Measurements from ENCODE around the gene C1D. TPM values are rescaled to one million over a fixed set of nuclear protein-coding genes. Genes with fewer than 3 reads are reported as not detected.

Gene C1D
- total RNA-seq, 2 experiments from 2014 or later: 16.2 to 16.4 TPM

DNA sequence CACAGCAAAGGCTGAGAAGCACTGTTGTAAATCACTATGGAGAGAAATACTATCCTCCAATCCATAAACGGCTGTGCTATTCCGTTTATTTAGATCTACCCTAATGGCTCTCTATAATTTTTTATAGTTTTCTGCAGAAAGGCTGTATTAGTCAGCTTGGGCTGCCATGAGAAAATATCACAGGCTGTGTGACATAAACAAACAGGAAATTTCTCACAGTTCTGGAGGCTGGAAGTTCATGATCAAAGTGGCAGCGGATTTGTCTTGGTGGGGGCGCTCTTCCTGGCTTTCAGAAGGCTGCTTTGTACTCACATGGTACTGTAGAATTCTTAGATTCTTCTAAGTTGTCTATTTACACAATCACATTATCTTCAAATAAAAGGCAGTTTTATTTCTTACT is 44.1 kb downstream of the C1D start:
- DNase-seq (no peak), ATAC-seq (ENCODE audit: poor library complexity) (no peak)
- POLR2A ChIA-PET: no interaction called here
- no peak overlapping the region for H3K27ac Mint-ChIP-seq
- peaks cover 14% of the 10 kb centered on the region for H3K27me3 Mint-ChIP-seq
- intact Hi-C loops (cut with DNase I, micrococcal nuclease): no loop called here
- no peaks in the 10 kb centered on the region for H3K36me3 Mint-ChIP-seq (ENCODE audit: low read depth)
- no peak overlapping the region for H3K4me3 ChIP-seq (ENCODE audit: low read length)
- no peaks in the 10 kb centered on the region for H3K4me1 Mint-ChIP-seq (ENCODE audit: low read depth)
- CTCF ChIA-PET: interaction anchor here (1.1 kb wide), 1 partner anchor 9 kb away, joined by 3 read pairs; no protein-coding TSS in a partner anchor
- no peaks in the 10 kb centered on the region for H3K9me3 Mint-ChIP-seq
- no peak overlapping the region for H3K4me3 Mint-ChIP-seq
- H3K4me1 ChIP-seq (ENCODE audit: insufficient read depth, low read length): no peaks in the 10 kb centered on the region
- no peaks in the 10 kb centered on the region for H3K36me3 ChIP-seq (ENCODE audit: insufficient read depth, low read length)
- peaks cover 0 to under 1% of the 10 kb centered on the region in 2 experiments for H3K9me3 ChIP-seq (ENCODE audit: control insufficient read depth in 1 of 2, insufficient read depth in 1 of 2, low read length in 2 of 2)
- no peak for TF ChIP-seq CTCF (IDR thresholded peaks at IDR 0.05)
- no peak overlapping the region for H3K27ac ChIP-seq (ENCODE audit: low read depth in 1 of 2, low read length in 2 of 2)
- peaks cover 0 to 8% of the 10 kb centered on the region in 2 experiments for H3K27me3 ChIP-seq (ENCODE audit: control insufficient read depth in 1 of 2, insufficient read depth in 2 of 2, low read length in 2 of 2)

- H3K27me3 ChIP-seq (ENCODE audit: control insufficient read depth in 1 of 2, insufficient read depth in 2 of 2, low read length in 2 of 2): no peaks in the 10 kb centered on the region
- no peak overlapping the region for H3K27ac ChIP-seq (ENCODE audit: low read depth in 1 of 2, low read length in 2 of 2)
- H3K9me3 ChIP-seq (ENCODE audit: control insufficient read depth in 1 of 2, insufficient read depth in 1 of 2, low read length in 2 of 2): no peaks in the 10 kb centered on the region
- no peaks in the 10 kb centered on the region for H3K36me3 ChIP-seq (ENCODE audit: insufficient read depth, low read length)
- H3K36me3 Mint-ChIP-seq (ENCODE audit: low read depth): no peaks in the 10 kb centered on the region
- DNase-seq (no peak), ATAC-seq (ENCODE audit: poor library complexity) (no peak)
- H3K27ac Mint-ChIP-seq: no peak overlapping the region
- POLR2A ChIA-PET: no interaction called here
- H3K27me3 Mint-ChIP-seq: peaks cover 16% of the 10 kb centered on the region
- no peaks in the 10 kb centered on the region for H3K4me1 Mint-ChIP-seq (ENCODE audit: low read depth)
- H3K9me3 Mint-ChIP-seq: no peaks in the 10 kb centered on the region
- H3K4me1 ChIP-seq (ENCODE audit: insufficient read depth, low read length): no peaks in the 10 kb centered on the region
- CTCF ChIA-PET: interaction anchor here (0.6 kb wide), 1 partner anchor 244 kb away, joined by 5 read pairs; no protein-coding TSS in a partner anchor
- H3K4me3 Mint-ChIP-seq: no peak overlapping the region
- H3K4me3 ChIP-seq (ENCODE audit: low read length): no peak overlapping the region
- no peak for TF ChIP-seq CTCF (IDR thresholded peaks at IDR 0.05)
- intact Hi-C loops (cut with DNase I, micrococcal nuclease): no loop called here
These were observed 53.3 kb downstream of the C1D start for GRCh38 chr2:68009526-68009925.

GRCh38 chr2:68000170-68000825 is 62.5 kb downstream of the C1D start:
- POLR2A ChIA-PET: no interaction called here

More at GRCh38 chr2:68000170-68000825, 62.5 kb downstream of the C1D start:
- Mint-ChIP-seq H3K4me3 (no peak overlapping the region), H3K9me3 (no peaks in the 10 kb centered on the region), H3K27ac (no peak overlapping the region), H3K4me1 (ENCODE audit: low read depth) (no peaks in the 10 kb centered on the region), H3K36me3 (ENCODE audit: low read depth) (no peaks in the 10 kb centered on the region), H3K27me3 (peaks cover 21% of the 10 kb centered on the region)
- TF ChIP-seq CTCF (IDR thresholded peaks at IDR 0.05): no peak
- Histone ChIP-seq H3K27me3 (ENCODE audit: control insufficient read depth in 1 of 2, insufficient read depth in 2 of 2, low read length in 2 of 2) (peaks cover 5 to 12% of the 10 kb centered on the region in 2 experiments), H3K4me1 (ENCODE audit: insufficient read depth, low read length) (no peaks in the 10 kb centered on the region), H3K36me3 (ENCODE audit: insufficient read depth, low read length) (no peaks in the 10 kb centered on the region), H3K4me3 (ENCODE audit: low read length) (no peak overlapping the region), H3K27ac (ENCODE audit: low read depth in 1 of 2, low read length in 2 of 2) (no peak overlapping the region), H3K9me3 (ENCODE audit: control insufficient read depth in 1 of 2, insufficient read depth in 1 of 2, low read length in 2 of 2) (peaks cover 0 to 4% of the 10 kb centered on the region in 2 experiments)
- ATAC-seq (ENCODE audit: poor library complexity) (no peak), DNase-seq (no peak)
- CTCF ChIA-PET: no interaction called here
- intact Hi-C loops (cut with DNase I, micrococcal nuclease): no loop called here

Measured in CD4-positive, alpha-beta T cell (primary cell).